GM19455 (cell line): Measurements from ENCODE around the gene GPR108.

Experiments
- ATAC-seq: cut with Tn5 transposase; IDR thresholded peaks from one replicate; pipeline ENCODE4 v1.9.1; 2021; ENCODE audit not compliant: unreplicated experiment

GPR108 gene

DNA sequence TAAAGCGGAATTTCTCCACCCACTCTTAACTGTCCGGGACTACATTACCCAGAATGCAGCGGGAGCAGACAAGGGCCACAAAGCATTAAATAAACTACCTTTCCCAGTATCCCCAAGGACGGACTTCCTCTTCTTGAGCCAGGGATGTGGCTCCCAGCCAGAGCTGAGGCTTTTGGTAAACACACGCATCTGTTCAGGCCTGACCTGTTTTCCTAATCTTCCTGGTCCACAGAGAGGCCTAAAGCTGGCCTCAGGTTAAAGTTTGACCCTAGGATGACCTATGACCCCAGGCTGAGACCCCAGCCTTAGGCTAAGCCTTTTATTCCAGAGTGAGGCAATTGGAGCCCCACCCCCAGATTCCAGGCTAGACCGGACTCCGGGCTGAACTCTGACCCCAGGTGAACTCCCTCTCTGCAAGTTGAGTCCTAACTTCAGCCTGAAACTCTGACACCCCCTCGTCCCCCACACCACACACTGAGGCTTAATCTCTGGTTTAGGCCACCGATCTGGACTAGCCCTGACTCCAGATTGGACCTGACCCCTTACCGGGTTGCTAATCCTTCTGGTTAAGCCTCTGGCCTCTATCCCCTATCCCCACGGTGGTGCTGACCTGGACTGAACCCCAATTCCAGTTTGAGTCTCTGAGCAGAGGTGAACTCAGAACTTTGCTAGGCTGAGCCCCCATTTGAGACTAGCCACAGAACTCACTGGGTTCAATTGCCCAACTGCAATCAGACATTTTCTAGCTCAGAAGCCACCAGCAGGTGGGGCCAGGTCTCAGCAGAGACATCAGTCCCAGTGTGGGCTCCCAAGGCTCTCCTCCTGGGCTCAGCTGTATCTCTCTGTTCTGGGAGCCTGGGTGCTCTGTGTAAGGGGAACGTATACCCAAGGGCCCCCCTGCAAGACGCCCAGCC, 750 bp upstream of the GPR108 start:
- ATAC-seq = no peak

DNA sequence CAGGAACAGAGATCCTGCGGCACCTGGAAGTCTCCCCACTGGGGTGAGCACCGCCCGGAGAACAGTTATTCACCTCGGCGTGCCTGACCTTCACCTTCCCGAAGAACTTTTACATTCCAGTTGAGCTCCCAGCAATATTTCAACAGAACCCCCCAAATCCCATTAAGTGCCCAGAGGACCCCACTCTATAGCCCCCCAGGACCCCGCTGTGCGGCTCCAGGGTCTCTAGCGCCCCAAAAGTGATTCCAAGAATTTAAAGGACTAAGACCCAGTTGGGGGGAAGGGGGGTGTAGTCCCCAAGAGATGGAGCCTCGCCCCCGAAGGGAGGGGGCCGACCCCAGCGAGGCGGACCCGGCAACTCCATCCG, 480 bp downstream of the GPR108 start:
- no peak for ATAC-seq

DNA sequence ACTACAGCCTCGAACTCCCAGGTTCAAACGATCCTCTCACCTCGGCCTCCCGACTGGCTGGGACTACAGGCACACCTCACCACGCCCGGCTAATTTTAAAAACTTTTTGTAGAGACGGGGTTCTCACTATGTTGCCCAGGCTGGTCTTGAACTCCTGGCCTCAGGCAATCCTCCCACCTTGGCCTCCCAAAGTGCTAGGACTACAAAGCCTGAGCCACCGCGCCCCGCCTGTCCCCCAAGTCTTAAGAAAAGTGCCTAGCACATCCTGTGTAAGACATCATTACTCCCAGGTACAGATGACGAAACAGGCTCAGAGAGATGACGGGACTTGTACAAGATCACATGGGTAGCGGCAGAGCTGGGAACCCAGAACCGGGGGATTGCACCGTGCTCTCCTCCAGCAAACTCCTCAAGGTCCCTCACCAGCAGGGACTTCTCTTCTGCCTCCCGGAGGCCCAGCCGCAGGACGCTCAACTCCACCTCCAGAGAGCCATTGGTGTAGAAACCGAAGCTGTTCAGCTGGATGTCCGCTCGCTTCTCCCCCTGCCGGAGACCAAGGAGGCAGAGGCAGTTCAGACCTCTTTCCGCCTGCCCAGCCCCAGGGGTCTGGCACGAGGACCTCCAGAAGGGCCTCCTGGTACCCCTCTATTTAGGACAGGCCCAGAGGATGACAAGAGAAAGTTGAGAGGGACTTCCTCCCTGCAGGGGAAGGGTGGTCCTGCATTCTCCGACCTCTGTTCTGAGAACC, 1.0 kb downstream of the GPR108 start:
- ATAC-seq = no peak

DNA sequence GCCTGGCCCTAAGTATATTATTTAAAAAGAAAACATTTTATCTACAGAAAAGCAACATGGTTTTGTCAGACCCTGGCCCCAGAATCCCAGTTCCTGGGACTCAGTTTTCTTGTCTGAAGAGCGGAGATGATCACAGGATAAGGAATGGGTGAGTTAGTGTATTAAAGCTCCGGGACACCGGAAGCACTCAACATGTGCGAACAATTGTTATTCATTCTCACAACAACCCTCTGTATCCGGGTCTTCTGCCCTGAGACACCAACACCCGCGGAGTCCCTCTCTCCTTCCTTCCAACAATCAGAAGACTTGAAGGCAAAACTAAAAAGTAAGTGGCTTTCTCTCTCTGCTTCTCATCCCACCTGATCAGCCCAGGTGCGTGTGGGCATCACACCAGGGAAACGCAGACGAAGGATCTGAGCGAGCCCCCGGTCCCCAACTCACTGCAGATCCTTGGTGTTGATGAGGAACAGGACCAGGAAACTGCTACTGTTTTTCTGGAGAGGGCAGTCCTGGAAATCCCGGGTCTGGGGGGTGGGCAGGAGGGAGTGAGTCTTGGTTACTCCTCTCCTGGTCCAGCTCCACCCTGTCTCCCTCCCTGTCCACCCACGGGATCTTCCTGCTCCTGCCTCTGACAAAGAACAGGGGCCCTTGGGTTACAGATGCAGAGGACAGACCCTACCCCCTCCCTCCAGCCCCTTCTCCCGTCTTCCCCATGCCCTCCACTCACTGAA, 2.0 kb downstream of the GPR108 start:
- no peak for ATAC-seq

DNA sequence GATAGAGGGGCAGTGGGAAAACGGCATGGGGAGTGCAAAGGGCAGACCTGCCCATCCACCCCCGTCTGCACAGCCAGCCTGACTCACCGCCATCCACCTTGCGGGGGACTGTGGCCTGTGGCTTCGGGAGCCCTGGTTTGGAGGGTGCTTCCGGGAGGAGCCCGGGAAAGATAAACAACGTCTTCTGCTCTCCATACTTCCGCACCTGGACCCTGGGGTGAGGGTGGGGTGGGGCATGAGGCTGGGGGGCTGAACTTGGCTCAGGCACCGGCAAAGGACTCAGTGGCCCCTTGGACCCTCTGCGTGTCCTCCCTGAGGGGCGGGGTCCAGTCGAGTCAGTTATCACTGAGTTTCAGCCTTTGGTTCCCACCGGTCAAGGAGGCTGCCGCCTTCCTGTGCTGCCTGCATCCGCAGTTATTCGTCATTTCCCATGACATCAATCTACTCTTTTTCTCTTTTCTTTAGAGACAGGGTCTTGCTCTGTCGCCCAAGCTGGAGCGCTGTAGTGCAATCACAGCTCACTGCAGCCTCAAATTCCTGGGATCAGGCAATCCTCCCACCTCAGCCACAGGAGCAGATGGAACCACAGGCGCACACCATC, 3.2 kb downstream of the GPR108 start:
- no peak for ATAC-seq

DNA sequence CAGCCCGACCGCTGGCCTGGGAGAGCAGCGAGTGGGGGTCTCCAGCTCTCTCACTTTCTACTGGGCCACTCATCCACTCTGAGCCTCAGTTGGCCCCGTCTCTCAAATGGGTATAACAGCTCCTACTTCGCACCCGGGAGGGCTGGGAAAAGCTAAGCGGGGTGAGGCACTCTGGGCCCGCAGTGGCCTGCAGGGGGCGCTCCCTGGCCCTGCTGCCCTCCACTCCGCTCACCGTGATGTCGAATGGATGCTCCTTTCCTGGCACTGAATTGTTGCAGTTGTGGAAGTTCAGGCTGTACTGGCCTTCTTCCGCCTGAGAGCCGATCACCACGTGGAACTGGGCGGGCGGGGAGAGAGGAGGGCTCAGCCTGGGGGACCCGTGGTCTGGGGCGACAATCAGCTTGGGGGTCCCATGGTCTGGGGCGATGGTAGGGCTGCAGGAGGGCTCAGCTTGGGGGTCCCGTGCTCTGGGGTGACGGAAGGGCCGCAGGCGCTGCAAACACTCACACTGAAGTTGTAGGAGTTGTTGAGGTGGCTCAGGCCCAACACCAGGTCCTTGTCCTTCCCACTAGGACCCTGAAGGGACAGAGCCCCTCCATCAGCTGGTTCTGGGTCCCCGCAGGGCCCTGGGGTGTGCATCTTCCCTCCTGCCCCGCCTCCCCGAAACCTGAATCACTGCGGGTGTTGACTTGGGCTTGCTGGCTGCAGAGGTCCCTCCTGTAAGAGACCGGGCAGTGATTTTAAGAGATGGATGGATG, 3.9 kb downstream of the GPR108 start:
- no peak for ATAC-seq

DNA sequence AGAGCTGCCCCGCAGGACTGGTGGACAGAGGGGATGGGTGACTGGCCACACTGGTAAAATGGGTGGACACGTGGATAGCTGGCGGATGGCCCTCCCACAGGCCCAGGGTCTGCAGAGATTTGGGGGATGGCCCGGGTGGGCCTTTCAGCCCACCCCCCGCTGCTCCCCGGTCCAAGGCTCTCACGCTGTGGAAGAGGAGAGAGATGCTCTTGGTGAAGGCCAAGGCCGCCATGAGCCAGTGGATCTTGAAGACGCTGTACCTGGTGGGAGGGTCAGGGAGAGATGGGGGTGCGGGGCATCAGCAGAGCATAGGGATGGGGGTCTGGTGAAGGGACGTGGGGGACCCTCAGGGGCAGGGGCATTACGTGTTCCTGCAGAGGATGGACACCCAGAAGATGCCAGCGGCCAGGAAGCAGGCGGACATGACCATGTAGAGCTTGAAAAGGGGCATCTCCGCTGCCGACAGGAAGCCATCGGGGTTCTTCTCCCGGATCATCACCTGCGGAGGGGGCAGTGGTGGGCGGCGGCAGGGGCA, 4.5 kb downstream of the GPR108 start:
- no peak for ATAC-seq

DNA sequence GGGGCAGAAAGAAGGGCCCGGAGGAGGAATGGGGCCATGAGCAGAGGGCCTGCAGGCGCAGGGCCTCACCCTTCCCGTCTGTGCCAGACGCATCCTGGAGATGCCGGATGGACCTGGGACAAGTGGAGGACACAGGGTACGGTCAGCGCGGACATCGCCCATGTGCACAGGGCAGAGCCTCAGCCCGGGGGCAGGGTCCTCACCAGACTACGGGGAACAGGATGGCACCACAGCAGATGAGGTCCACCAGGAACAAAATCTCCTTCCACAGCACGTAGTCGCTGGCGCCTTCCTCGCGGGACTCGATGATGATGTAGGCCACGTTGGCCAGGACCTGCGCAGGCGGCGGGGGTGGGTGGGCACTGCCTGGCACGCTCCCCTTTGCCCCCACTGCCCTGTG, 5.6 kb downstream of the GPR108 start:
- ATAC-seq = no peak

DNA sequence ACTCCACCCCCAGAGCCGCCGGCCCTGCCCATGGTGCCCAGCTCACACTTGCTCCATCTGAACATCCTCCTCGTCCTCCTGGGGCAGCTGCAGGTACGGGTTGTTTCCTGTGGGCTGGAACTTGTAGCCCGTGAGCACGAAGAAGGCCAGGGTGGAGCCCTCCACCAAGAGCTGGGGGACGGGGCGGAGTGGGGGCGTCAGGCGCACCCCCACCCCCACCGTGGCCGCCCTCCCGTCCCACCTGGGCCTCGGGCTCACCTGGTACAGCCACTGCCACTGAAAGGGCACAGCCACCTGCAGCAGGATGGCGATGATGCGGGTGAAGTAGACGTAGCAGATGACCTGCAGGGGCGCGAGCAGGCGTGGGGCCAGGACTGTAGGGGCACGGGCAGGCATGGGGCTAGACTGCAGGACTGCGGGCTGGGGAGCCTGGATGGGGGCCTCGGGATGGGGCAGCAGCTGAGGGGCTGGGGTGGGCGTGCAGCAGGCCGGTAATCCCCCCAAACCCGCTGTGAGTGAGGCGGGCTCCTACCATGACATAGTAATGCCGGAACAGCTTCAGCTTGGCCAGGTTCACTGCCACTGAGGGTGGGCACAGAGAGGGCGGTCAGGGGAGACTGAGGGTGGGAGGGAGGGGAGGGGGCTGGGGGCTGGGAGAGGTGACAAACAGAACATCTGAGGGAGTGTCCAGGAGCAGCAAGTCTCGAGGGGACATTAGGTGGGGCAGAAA, 6.3 kb downstream of the GPR108 start:
- ATAC-seq = no peak

DNA sequence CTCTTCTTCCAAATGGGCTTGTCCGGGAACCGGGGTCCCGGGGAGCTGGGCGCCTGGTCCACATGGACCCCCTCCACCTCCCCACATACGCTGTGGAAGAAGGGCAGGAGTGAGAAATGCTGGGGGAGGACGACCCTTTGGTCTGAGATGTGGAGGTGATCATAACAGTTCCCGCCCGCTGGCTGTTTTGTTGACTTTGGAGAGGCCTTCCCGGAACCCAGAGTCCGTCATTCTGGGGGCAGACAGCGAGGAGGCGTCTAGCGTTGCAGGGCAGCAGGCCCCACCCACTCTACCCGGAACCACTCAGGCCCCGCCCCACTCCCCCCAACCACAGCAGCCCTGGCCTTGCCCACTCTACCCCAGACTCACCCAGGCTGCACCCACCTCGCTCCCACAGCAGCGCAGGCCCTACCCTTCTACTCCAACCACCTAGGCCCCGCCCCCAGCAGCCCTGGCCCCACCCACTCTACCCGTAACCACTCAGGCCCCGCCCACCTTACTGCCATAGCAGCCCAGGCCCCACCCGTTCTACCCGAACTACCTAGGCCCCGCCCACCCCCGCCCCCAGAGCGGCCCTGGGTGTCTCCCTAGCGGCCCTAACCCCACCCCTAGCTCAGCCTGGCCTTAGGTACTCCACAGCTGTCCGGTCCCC, 7.1 kb downstream of the GPR108 start:
- no peak for ATAC-seq

DNA sequence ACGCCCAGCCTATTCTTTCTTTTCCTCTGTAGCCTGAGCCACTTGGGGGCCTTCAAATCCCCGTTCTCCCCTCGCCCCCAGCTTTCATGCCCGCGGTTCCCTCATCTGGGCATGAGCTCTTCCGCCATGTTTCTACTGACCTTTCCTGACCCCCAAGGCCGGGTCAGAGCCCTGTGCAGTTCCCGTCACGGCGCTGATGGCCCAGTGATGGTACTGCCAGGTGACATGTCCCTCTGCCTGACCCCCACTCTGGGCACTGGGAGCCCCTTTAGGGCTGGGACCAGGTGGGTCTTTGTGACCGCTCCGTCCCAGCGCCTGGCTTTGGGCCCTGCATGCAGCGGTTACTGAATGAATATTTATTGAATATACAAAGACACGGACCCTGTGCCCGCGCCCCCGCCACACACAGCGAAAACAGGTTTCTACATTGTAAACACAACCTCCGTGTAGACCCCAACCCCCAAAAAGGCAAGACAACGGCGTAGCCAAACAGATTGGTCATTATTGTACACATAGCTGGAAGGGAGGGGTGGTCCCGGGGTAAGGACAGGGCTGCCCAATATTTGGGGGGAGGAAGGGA, 7.7 kb downstream of the GPR108 start:
- no peak for ATAC-seq

DNA sequence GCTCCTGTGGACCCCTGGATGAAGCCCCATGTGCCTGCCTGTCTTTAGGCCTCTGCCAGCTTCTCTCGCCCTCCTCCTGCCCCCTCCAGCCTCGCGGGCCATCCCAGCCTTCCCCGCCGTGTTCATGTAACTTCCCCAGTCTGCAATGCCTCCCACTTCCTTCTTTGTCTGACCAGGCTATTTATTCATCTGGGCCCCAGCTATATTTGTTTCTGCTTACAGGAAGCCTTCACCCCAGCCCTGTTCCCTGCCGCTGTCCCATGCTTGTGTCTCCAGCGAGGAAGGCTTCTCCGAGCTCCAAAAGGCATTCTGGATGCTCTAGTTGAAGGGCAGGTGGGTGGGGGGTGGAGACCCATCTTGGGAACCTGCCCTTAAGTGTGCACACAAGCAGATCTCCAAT, 9.0 kb downstream of the GPR108 start:
- ATAC-seq = no peak

DNA sequence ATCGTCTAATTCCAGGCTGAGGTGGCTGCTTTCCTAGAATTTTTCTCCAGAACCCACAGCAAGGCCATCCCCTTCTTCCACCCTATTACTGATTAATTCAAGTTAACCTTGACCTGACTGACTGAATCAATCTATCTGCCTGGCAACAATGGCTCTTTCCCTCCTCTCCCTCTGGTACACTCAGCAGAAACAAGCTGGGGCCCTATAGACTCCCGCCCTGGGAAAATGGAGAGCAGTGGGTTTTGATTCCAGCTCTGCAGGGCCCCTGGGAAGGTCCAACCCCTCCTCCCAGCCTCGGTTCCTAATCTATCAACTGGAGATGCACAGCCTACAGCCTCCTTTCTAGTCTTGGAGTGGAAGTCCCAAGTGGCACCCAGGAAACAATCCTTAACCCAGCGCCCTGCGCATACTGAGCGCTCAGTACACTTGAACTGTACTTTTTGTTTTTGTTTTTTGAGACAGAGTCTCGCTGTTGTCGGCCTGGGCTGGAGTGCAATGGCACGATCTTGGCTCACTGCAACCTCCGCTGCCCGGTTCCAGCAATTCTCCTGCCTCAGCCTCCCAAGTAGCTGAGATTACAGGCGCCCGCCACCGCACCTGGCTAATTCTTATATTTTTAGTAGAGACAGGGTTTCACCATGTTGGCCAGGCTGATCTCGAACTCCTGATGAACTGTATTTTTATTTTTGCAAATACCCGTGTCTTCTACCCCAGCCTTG, 11.7 kb downstream of the GPR108 start:
- no peak for ATAC-seq

DNA sequence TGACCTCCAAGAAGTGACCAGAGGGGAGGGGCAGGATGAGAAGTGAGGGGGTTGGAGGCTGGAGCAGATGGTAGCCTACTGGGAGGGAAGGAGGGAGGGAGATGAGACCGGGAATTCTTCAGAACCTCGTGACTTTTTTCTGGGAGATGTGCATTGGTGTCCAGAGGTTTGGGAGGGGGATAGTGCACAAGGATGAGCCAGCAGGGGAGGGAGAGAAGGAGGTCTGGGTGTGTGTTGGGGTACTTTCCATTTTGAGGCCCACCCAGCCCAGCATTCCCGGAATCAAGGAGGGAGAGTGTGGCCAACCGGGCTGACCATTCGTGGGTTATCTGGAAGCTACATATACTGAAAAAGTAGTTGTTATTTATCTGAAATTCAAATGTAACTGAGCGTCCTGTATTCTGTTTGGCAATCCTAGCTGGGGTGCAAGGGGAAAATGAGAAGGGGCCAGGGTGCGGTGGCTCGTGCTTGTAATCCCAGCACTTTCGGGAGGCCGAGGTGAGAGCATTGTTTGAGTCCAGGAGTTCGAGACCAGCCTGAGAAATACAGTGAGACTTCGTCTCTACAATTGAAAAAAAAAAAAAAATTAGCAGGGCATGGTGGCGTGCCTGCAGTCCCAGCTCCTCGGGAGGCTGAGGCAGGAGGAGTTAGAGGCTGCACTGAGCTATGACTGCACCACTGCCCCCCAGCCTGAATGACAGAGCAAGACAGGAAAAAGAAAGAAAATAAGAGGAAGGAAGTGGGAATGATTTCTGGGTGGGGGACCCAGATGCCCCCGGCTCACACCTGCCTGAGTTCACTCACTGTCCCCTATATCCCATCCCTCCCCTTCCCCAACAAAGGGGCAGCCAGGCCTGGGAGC, 12.5 kb downstream of the GPR108 start:
- ATAC-seq = no peak

DNA sequence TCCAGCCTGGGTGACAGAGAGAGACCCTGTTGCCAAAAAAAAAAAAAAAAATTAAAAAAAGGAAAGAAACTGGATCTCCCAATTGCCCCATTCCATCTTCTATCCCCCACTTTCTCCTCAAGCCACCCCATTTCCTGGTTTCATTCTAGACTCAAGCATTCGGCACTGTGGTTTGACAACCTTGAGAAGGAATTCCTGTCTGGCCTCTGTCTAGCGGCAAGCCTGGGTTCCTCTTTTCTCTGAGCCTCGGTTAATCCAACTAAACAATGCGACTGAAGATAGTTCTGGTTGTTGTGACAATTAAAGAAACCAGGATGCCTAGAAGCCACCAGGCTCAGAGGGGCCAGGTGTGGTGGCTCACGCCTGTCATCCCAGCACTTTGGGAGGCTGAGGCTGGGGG, 13.6 kb downstream of the GPR108 start:
- no peak for ATAC-seq

DNA sequence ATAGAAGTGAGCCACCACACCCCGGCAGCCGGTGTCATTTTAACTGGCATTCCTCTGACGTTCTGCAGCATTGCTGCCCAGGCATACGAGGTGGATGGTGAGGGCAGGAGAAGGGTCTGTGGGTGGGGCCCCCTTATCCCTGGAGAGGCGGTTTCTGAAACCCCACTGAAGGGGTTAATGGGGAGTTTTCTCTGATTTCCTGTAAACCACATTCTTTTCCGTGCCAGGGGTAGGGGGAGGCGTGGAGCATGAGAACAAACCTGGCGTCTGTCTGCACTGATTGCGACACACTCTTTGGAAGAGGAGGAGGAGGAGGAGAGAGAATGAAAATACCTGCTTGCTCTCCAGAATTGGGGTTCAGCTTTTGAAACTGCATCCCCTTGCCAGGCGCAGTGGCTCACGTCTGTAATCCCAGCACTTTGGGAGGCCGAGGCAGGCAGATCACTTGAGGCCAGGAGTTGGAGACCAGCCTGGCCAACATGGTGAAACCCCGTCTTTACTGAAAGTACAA, 14.2 kb downstream of the GPR108 start:
- no peak for ATAC-seq

DNA sequence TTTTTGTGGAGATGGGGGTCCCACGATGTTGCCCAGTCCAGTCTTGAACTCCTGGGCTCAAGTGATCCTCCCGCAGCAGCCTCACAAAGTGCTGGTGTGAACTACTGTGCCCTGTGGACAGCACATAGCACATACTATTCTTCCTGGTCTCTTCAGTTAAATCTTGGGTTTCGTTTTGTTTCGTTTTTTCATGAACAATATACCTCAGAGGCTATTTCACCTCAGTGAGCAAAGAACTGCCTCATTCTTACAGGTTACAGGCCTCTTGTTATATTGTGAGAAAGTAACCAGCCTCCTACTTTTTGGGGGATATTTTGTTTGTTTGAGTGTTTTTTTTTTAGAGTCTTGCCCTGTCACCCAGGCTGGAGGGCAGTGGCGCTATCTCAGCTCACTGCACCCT, 15.6 kb downstream of the GPR108 start:
- no peak for ATAC-seq
